Esophagus squamous epithelium (tissue), 5 donors: Measurements from ENCODE around the gene MYH10. TPM values are rescaled to one million over a fixed set of nuclear protein-coding genes. Genes with fewer than 3 reads are reported as not detected.

ENCODE experiments used
- DNase-seq: peaks from one replicate; lab custom pipeline; 2025; lab: John Stamatoyannopoulos, UW
- H3K27ac ChIP-seq, 4 donors: fragments of 200-600 bp; sonication (generic); one replicate each; pipeline ENCODE4 v1.5.1; 2016 to 2019; ENCODE audit warnings: mild to moderate bottlenecking in 1 of 4
- H3K27me3 ChIP-seq, 4 donors: fragments of 200-600 bp; sonication (generic); 1 replicate in 3 of 4; 2 replicates in 1 of 4; pipeline versions ENCODE4 v1.5.1 to v1.6.0; 2017 to 2021; ENCODE audit warnings: antibody characterized with exemption in 1 of 4
- H3K36me3 ChIP-seq, 3 donors: fragments of 200-600 bp; sonication (generic); one replicate each; pipeline ENCODE4 v1.5.1; 2016 to 2019
- H3K4me1 ChIP-seq, 3 donors: fragments of 200-600 bp; sonication (generic); one replicate each; pipeline ENCODE4 v1.5.1; 2017 to 2019
- H3K4me3 ChIP-seq, 4 donors: fragments of 200-600 bp; sonication (generic); 1 replicate in 3 of 4; 2 replicates in 1 of 4; pipeline ENCODE4 v1.5.1; 2016 to 2019; ENCODE audit warnings: mild to moderate bottlenecking in 2 of 4, moderate library complexity in 1 of 4
- H3K9me3 ChIP-seq, 3 donors: fragments of 200-600 bp; sonication (generic); one replicate each; pipeline ENCODE4 v1.5.1; 2016 to 2019
- POLR2A ChIP-seq, 4 donors: fragments of 450-650 bp; IDR thresholded peaks; one replicate each; pipeline ENCODE4 v1.6.1; 2017; ENCODE audit warnings: antibody characterized with exemption in 4 of 4, mild to moderate bottlenecking in 4 of 4, moderate library complexity in 3 of 4
- WGBS, 2 donors: methylation state at CpG; one replicate each; pipeline ENCODE4 v1.1.5; 2018; 5-methylcytosine and 5-hydroxymethylcytosine counted together
- intact Hi-C: fragments of 100-400 bp; cut with DNase I; formaldehyde crosslinking; loops from one replicate; pipeline ENCODE4 v1.15.0; 2022
- total RNA-seq, 4 donors: library from RNA; depleted of rRNA; stranded (reverse); fragments of >200 nt; gene quantifications; one replicate each; pipeline ENCODE4 v1.1.0, GENCODE V29; 2016
- TF ChIP-seq, protein P1 (sequence below), 6 experiments: fragments of 450-650 bp in 4 of 6; fragments of 200-600 bp in 2 of 6; sonication (generic) in 2 of 6; IDR thresholded peaks; one replicate each; pipeline ENCODE4 v1.5.1; 2016 to 2019; ENCODE audit warnings: antibody characterized with exemption in 6 of 6, mild to moderate bottlenecking in 4 of 6, moderate library complexity in 4 of 6
- donor health status: DM: yes; HTN: yes; CAD: no.

Gene MYH10
- total RNA-seq, 4 donors from 2014 or later, result 5.8 to 25.6 (median 14.7) TPM

DNA sequence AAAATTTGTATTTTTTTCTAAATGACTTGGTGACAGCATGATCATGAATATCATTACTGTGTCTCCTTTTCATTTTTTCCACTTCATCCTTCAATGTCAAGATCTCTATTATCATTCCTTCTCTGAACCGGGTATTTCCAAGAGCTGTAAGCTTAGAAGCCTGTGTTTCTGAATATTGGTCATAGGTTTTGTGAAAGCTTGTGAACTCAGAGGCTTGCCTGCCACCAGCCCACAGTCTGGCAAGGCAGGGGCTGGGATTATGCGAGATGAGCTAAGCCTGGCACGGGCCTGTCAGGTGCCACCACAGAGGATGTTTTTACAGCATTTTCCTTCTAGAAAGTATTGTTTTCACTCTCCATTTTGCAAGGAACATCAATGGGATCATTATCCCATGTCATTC, 92.8 kb downstream of the MYH10 start:
- Histone ChIP-seq H3K36me3 (peaks cover 0 to 52% (median 0%) of the 10 kb centered on the region in 3 donors), H3K4me1 (no peaks in the 10 kb centered on the region), H3K27ac (no peak overlapping the region), H3K9me3 (no peaks in the 10 kb centered on the region), H3K27me3 (no peaks in the 10 kb centered on the region), H3K4me3 (no peak overlapping the region)
- no peak for DNase-seq
- TF ChIP-seq, protein P1, sequence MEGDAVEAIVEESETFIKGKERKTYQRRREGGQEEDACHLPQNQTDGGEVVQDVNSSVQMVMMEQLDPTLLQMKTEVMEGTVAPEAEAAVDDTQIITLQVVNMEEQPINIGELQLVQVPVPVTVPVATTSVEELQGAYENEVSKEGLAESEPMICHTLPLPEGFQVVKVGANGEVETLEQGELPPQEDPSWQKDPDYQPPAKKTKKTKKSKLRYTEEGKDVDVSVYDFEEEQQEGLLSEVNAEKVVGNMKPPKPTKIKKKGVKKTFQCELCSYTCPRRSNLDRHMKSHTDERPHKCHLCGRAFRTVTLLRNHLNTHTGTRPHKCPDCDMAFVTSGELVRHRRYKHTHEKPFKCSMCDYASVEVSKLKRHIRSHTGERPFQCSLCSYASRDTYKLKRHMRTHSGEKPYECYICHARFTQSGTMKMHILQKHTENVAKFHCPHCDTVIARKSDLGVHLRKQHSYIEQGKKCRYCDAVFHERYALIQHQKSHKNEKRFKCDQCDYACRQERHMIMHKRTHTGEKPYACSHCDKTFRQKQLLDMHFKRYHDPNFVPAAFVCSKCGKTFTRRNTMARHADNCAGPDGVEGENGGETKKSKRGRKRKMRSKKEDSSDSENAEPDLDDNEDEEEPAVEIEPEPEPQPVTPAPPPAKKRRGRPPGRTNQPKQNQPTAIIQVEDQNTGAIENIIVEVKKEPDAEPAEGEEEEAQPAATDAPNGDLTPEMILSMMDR (IDR thresholded peaks at IDR 0.05), result no peak
- TF ChIP-seq POLR2A (IDR thresholded peaks at IDR 0.05), result no peak
- intact Hi-C loops, result no loop called here
- 62 to 75% methylated on average over 3 of the region's 3 CpGs for WGBS, 2 donors

DNA sequence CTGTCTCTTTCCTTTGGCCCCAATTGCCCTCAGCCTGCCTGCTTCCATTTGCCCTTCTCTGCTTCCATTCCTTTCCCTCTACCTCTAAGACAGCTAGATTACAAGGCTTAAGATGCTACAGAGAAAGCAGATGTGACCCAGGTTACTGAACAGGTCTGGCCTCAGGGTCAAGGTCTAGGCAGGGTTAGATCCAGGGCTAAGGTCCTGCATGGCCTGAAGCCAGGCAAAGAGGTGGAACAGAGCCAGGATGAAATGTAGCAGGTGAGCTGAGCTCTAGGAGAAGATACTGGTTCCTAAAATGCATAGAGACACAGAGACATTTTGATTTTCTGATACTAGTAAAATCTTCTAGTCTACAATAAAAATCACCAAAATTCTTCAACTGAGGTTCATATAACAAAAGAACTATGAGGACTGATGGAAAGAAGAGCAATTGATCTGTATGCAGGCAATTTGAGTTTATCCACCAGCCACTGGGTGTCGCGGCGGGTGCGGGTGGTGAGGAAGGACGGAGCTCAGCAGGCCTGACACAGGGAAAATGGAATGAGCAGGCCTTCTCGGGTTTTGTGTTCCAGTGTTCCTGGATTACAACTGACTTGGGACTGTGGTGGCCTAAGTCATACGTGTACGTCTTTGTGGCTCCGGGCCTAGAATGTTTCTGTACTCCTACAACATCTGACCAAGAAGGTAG, 95.9 kb downstream of the MYH10 start:
- TF ChIP-seq POLR2A (IDR thresholded peaks at IDR 0.05), result no peak
- TF ChIP-seq, protein P1 (IDR thresholded peaks at IDR 0.05), result no peak
- Histone ChIP-seq H3K4me1 (no peaks in the 10 kb centered on the region), H3K27ac (no peak overlapping the region), H3K27me3 (no peaks in the 10 kb centered on the region), H3K4me3 (no peak overlapping the region), H3K36me3 (peaks cover 0 to 24% (median 0%) of the 10 kb centered on the region in 3 donors), H3K9me3 (no peaks in the 10 kb centered on the region)
- intact Hi-C loops, result no loop called here
- no peak for DNase-seq
- WGBS, 2 donors, result 93 to 96% methylated on average over 9 of the region's 9 CpGs

GRCh38 chr17:8532021-8532420, 98.5 kb downstream of the MYH10 start:
- intact Hi-C loops, result no loop called here
- H3K9me3 ChIP-seq, result no peaks in the 10 kb centered on the region
- H3K27ac ChIP-seq, result no peak overlapping the region
- peaks cover 0 to 16% (median 0%) of the 10 kb centered on the region in 3 donors for H3K36me3 ChIP-seq
- WGBS, 2 donors, result 80 to 86% methylated on average over 2 to 3 of the region's 3 CpGs
- DNase-seq, result no peak
- TF ChIP-seq POLR2A (IDR thresholded peaks at IDR 0.05), result no peak
- no peak overlapping the region for H3K4me3 ChIP-seq
- no peaks in the 10 kb centered on the region for H3K27me3 ChIP-seq
- no peaks in the 10 kb centered on the region for H3K4me1 ChIP-seq

GRCh38 chr17:8522577-8522976, 107.9 kb downstream of the MYH10 start:
- intact Hi-C loops, result no loop called here
- H3K27me3 ChIP-seq, result no peaks in the 10 kb centered on the region
- H3K4me1 ChIP-seq, result no peaks in the 10 kb centered on the region
- 63 to 72% methylated on average over 5 of the region's 5 CpGs for whole genome bisulfite sequencing, 2 donors
- H3K4me3 ChIP-seq, result no peak overlapping the region
- H3K27ac ChIP-seq, result peak overlapping the region in 1 of 4 donors; percentile 19
- H3K36me3 ChIP-seq, result peaks cover 0 to 38% (median 0%) of the 10 kb centered on the region in 3 donors
- DNase-seq, result no peak
- no peaks in the 10 kb centered on the region for H3K9me3 ChIP-seq
- no peak for TF ChIP-seq POLR2A (IDR thresholded peaks at IDR 0.05)
- TF ChIP-seq, protein P1 (IDR thresholded peaks at IDR 0.05), result no peak

GRCh38 chr17:8520981-8521380, 109.5 kb downstream of the MYH10 start:
- no peaks in the 10 kb centered on the region for H3K4me1 ChIP-seq
- 91 to 95% methylated on average over 10 of the region's 10 CpGs for WGBS, 2 donors
- intact Hi-C loops, result no loop called here
- no peak for TF ChIP-seq POLR2A (IDR thresholded peaks at IDR 0.05)
- TF ChIP-seq, protein P1 (IDR thresholded peaks at IDR 0.05), result no peak
- H3K9me3 ChIP-seq, result no peaks in the 10 kb centered on the region
- H3K27ac ChIP-seq, result no peak overlapping the region
- peaks cover 0 to 53% (median 0%) of the 10 kb centered on the region in 3 donors for H3K36me3 ChIP-seq
- no peak for DNase-seq
- H3K27me3 ChIP-seq, result no peaks in the 10 kb centered on the region
- no peak overlapping the region for H3K4me3 ChIP-seq
